T-helper 1 cell (primary cell): ENCODE data around the gene SEL1L.
A peak's percentile ranks its signal among the peaks of the same experiment; 100 is the strongest.
"Not testable (repeated sequence)": the region's sequence is repeated elsewhere in the genome, so short reads cannot be mapped to it uniquely, and the experiment has no call there.

Experiments used
- DNase-seq, 5 donors: peaks; one replicate each; pipeline ENCODE4 v3.0.0-alpha.2; 2012 to 2020
- total RNA-seq, 4 donors: gene quantifications; one replicate each; lab custom pipeline; 2026; lab: John Stamatoyannopoulos, UW

Gene SEL1L
- total RNA-seq, result 41.4 to 66.2 (median 56.9) reads per million in 4 donors

DNA sequence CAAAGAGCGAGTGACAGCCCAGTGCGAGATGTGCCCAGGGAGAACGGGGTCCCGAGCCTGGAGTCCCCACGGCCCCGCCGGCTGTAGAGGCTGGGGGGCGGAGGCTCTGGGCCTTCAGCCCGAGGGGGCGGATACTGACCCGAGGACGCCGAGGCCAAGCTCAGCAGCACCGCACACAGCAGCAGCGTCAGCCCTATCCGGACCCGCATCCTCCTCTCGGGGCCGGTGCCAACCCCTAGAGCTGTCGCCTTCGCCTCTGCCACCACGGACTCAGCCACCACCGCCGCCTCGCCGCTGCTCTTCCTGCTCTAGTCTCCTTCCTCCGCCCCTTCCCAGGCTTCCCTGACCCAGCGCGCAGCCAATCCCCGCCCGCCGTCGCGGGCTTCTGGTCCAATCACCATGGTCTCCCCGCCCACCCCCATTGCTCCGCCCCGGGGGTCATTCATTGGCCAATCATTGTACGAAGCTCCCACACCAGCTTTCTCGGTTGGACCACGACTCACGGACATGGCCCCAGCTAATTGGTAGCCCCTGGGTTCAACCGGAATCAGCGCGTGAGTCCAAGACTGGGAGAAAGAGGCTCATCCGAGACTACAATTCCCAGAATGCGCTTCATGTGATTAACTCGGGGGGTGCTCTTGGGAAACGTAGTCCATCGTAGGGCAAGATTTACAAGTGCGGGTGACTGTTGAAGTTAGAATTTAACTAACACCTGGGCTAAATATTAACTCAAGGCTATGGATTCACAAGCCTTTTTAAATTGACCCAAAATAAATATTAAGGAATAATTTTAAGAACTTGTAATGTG is at the start of gene SEL1L:
SEL1L (minus strand) TSS at position 318 of the 808 bp plus-strand sequence; CDS start at position 209, 109 bp downstream.
- DNase-seq, result peak; percentile 96 to 99 (median 99)

DNA sequence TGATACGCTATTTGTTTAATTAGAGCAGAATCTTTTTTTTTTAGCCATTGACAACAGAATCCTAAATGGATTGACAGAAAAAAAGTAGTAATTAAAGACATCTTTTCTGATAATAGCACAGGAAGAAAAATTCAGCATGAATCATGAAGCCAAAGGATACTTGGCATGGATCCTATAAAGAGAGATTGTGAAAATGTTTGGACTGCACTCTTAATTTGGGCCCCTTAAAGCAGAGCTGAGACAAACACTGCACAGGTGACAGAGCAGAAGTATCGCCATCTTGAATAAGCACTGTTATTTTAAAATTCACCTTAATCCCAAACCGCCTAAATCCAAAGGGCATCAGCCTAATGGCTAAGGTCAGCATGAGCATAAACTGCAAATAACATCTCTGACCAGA is 48.8 kb upstream of the SEL1L start:
- DNase-seq, result no peak

DNA sequence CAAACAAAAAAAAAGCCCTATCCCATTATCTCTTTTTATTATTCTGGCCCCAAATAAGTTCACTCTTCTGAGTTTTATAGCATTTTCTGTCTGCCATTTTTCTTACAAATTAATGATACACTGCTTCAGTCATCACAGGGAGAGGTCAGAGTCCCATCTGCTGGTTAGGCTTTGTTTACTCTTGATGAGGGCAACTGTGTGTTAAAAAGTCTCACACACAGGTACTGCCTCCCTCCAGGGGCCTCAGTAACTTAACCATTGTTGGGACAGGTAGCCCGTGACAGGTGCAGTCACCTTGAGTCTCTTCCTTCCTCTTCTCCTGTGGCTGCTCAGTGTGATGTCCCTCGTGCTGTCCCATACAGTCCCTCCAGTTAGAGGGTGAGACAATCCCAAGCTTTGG is 45.5 kb upstream of the SEL1L start:
- DNase-seq, result no peak

DNA sequence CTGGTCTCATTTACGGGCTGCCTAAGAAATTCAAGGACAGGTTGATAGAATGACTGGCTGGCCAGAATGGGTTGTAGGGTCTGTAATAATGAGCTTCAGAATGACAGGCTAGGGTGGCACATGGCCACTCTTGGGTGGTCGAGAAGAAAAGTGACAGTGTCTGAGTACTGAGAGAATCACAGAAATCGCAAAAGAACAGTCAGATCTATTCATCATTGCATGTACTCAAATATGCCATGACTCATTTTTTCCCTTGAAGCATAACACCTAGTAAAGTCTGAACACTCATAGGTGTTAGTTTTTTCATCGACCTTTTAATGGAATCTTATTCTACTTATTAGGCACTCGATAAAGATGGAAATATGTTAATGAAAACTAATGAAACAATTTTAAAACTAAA is 37.8 kb upstream of the SEL1L start:
- peak in 1 of 5 donors; percentile 3 for DNase-seq

DNA sequence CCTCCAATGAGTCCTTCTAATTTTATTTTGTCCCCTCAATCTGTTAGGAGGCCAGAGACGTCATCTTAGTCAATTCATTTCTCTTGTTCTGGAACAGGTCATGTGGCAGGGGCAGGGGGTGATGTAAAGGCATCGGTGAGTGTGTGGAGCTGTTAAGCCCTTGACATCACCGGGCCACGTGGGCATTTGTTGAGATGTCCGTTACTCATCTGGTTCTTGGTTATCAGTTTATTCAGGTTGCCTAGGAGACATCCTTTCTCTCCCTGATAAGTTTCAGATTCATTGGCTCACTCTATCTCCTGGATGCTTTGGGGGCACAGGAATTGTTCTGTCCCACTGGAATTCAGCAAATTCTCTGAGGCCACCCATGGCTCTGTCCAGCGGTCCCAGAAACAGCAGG is 33.6 kb upstream of the SEL1L start:
- DNase-seq, result no peak

DNA sequence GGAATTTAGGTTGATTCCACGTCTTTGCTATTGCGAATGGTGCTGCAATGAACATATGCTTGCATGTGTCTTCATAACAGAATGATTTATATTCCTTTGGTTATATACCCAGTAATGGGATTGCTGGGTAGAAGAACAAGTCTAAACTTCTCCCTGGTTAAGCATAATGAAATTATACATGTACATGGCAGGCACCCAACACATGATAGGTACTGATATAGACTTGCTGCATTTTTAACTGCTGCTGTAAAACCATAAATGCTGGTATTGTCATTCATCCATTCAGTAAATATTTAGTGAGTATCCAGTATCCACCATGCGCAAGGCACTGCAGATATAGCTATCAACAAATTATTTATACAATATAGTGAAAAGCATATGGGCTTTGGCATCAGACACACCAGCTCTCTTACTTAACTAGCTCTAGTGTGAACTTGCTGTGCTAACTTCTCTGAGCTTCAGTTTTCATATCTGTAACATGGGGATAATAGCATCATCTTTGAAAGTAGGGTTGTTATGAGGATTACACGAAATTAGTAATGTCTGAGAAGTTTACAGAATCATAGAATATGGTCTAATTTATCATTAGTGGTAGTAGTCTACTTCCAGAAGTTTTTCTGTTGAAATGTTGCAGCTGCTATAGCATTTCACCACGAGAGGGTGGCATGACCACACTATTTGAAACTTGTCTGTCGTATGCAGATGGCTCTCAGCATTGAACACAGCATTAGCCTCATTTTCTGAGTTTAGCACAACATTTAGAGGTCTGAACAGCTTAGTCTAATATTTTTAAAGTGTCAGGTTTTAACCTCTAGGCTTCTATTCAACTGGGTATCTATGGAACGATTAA is 32.0 kb upstream of the SEL1L start:
- DNase-seq, result peak in 1 of 5 donors; percentile 36

DNA sequence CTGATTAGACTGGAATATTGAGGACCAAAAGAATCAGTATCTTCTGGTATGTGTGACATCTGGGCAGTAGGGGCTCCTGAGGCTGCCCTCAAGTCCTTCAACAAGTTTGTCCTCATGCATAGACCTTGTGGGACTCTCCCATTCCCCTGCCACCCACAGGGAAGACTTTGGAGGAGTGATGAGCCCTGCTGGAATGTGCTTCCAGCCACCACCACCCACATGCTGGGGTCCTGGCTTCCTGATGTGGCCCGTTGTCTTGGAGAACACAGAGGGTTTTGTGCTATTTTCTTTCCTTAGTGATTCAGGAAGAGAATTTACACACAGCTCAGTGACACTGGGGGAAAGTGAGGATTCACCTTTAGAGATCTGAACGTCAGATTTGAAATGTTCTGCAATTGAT is 29.2 kb upstream of the SEL1L start:
- no peak for DNase-seq

DNA sequence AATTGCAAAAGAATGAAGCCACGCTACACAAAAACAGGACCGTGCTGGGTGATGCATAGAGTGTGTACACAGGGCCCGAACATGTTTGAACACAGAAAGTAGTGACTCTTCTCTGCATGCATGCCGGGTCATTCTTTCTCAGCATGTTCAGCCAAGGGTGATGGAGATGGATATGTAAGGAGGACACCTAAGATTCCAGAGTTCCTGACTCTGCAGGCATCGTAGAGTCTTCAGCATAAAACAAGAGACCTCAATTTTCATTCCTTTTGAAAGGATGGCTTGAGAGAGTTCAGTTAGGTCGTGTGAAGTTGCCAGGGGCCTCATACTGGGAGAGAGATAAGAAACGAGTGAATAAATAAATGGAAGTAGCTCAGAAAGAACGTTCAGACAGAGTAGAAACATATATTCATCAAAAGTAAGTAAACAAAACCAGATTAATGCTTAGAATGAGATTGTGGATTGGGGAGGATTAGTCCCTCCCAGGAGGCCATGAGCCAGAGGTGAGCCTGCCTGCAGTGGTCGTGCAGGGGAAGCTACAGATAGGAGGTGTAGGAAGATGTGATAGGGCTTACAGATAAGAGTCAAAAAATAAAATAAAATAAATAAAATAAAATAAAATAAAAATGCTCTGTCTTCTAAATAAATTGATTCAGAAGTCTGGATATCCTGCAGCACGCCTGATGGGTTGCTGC is 27.6 kb upstream of the SEL1L start:
- no peak for DNase-seq

DNA sequence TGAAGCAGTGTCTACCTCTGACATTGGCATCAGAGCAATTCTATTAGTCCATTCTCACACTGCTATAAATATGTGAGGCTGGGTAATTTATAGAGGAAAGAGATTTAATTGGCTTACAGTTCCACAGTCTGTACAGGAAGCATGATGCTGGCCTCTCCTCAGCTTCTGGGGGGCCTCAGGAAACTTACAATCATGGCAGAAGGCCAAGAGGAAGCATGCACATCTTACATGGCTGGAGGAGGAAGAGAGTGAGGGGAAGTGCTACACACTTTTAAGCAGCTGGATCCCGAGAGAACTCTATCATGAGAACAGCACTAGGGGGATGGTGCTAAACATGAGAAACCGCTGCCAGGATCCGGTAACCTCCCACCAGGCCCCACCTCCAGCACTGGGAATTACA is 25.7 kb upstream of the SEL1L start:
- no peak for DNase-seq

DNA sequence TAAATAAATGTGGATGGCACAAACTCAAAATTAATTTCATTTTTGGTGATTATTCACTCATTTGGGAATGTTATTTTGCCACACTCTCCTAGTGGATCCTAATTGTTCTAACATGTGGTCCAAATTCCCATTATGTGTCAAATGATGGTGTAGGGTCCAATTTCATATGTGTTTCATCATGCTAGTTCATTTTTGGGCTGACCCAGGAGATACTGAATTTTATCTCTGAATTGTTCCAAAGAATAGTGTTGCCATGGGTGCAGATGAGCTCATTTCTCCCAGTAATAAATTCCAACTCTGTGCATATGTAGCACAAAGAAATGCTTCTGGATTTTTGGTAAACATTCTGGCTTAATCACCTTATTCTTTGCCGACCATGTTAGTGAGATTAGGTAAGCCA is 23.5 kb upstream of the SEL1L start:
- DNase-seq, result no peak

DNA sequence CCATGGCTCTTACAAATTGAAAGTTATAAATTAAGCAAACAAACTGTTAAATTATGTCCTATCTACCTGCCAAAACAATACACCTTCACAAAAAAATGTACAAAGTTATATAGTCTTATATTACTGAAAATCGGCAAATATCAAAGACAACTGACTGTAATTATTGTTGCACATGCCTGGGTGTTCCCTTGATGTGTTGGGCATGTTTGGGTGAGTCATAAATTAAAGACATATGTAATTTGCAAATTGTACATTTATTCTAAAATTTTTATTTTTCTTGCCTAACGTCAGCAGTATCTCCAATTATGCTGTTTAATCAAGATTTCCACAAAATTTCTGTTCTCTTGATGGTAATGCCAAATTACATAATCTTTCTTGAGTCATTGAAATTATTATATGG is 22.0 kb upstream of the SEL1L start:
- no peak for DNase-seq

DNA sequence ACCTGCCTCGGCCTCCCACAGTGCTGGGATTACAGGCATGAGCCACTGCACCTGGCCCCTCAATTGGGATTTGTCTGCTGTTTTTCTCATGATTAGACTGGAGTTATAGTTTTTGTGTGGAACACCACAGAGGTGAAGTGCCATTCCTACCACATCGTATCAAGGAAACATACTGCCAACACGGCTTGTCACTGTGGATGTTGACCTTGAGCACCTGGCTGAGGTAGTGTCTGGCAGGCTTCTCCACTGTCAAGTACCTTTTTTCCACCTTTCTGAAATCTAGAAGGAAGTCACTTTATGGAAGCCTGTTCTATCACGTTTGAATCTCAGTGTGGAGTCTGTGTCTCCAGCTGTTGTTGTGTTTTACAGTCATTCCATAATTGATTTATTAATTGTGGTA is 21.4 kb upstream of the SEL1L start:
- no peak for DNase-seq

DNA sequence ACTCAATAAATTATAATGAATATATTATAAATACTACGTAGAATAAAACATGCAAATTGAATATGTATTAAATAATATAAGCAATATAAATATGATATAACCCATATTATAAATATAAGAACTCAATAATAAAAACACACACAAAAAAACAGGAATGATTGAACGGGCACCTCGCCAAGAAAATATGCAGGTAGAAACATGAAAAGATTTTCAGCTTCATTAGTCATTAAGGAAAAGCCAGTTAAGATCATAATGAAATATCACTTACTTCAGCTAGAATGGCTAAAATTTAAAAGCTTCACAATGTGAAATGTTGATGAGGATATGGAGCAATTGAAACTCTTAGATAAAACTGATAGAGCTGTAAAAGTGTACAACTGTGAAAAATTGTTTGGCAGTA is 17.8 kb upstream of the SEL1L start:
- no peak for DNase-seq

DNA sequence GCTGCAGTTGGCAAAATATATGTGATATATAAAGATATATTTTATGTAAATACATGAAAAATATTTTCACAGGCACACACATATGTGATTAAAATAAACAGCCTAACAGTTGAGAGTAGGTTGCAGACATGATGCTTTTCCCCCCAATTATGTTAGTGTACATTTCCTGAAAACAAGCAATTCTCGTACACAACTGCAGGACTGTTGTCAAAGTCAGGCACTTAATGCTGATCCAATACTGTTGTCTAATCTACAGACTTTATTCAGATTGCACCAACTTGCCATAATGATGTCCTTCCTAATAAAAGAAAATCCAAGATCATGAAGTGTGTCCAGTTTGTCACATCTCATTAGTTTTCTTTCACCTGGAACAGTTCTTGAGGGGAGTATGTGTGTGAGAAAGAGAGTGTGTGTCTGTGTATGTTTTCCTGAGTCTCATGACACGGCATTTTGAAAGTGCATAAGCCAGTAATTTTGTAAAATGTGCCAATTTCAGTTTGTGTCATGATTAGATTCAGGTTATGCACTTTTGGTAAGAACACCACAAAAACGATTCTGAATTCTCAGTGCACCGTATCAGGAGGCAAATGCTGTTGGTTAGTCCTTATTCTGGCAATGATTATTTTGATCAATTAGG is 16.5 kb upstream of the SEL1L start:
- peak in 1 of 5 donors; percentile 82 for DNase-seq

DNA sequence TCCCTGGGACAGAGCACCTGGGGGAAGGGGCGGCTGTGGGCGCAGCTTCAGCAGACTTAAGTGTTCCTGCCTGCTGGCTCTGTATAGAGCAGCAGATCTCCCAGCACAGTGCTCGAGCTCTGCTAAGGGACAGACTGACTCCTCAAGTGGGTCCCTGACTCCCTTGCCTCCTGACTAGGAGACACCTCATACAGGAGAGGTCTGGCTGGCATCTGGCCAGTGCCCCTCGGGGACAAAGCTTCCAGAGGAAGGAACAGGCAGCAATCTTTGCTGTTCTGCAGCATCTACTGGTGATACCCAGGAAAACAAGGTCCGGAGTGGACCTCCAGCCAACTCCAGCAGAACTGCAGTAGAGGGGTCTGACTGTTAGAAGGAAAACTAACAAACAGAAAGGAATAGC is 7.6 kb upstream of the SEL1L start:
- DNase-seq, result not testable (repeated sequence)

DNA sequence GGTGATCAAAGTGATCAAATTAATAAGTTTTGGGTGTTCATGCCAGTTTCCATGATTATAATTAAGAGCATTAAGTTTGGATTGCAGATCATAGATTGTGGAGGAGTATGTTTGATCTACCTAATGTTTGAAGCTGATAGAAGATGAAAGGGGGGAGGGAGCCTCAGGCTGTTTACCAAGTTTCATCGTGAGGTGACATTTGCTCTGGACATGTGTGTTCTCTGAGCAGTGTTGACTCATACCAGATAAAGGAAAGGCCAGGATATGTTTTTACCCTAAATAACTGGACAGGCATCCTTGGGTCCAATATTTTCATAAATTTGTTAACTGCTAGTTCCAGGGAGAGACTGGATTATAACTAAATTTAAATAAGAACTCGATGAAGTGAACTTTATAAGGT is 3.5 kb upstream of the SEL1L start:
- no peak for DNase-seq

DNA sequence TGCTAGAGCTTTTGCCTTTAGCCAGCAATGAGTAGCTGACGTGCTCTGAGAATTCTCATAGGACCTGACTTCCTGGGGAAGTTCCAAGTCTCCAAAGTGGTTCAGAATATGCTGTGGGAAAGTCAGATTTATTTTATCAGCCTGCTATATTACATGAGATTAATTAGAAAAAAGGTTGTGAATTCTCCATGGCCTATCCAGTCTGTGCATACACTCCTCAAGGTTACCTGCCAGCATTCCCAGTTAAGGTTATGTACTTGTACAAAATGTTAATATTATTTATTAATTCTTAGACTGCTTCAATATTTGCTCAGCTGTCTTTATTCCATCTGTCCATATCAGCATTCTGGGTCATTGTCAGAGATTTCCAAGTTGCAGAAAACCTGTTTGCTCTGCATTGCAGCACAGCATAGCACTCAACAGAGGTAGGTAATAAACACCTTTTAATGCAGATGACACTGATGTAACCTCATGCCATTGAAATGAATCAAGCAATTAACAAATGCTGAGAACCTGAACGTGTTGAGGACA is 2.7 kb upstream of the SEL1L start:
- DNase-seq, result no peak

DNA sequence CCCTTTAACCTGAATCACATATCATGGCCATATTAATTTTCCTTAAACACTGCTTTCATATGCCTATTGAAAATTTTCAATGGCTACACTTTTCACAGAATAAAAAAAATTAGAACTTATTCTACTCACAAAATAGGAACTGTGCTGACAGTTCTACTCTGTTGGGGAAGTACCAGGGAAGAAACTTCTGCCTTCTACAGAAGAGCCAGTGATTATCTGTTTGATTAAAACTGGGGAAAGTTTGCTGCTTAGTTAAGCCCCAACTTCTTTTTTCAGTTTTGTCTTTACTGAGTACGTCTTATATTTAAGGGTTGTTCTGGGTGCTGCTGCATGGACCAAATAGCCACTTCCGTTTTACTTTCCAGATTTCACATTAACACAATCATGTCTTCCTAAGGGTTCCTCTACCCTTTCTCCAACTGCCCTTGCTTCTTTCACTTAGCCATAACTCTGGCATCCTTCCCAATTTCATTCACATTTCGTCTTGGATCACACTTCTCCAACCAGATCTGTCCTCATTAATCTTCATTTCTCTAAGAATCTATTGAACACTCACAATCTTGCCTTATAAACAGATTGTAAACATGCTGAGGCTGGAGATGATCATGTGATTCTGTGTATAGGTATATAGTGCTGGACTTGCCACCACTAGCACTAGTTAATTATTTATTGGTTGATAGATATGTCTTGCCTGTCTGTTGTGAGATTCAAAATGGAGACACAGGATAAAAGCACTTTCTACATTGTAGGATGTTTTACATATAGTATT is 1.9 kb upstream of the SEL1L start:
- no peak for DNase-seq

DNA sequence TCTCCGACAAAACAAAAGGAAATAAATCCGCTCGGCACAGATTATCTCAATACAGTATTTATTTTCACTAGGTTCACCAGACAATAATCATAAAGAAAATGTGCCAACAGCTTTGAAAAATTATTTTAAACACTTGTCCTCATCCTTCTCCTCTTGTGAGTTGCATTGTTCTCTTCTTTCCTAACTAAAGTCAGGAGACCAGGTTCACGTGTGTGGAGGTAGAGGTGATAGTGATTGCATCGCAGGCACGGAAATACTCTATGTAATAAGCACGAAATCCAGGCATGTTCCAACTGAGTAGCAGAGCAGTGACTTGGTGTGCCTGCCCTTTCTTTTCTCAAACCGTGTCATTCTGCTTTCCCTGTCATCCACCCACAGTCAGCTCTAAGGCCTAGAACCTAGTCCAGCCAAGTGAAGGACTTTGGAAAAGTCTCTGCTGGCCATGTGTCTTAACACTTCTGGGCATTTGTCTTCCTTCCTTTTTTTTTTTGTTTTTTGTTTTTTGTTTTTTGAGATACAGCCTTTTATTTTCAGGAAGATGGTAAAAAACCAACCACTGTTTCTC is 939 bp upstream of the SEL1L start:
- no peak for DNase-seq

DNA sequence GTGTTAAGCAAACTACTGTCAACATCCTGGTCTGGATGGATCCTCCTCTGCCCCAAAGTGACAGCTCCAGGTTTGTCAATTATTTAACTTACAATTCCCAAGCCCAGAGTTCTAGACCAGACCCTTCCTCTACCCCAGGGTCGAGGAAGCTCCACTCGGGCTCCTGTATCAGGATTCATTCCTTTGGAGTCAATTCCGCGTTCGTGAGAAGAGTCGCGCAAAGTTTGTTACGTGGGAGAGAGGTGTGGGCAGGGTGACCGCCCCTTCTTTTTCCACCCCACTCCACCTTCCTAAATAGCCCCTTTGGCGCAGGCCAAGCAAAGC is 479 bp downstream of the SEL1L start:
- DNase-seq, result no peak

DNA sequence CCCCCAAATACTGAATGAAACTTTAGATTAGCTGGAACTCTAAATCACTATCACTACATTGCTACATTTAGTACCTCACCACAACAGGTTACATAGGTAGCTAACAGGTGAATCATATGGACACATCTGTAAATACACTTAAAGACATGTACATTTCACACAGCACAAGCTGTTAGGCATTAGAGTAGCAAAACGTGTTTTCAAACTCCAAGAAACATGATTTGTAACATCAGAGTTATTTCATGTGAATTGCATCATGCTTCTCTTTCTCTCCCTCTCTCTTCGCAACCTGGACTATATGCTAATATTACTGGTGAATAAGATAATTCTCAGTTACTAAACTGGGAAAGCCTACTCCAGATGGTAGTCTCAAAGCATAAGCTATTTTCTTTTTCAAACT is 4.3 kb downstream of the SEL1L start:
- no peak for DNase-seq

DNA sequence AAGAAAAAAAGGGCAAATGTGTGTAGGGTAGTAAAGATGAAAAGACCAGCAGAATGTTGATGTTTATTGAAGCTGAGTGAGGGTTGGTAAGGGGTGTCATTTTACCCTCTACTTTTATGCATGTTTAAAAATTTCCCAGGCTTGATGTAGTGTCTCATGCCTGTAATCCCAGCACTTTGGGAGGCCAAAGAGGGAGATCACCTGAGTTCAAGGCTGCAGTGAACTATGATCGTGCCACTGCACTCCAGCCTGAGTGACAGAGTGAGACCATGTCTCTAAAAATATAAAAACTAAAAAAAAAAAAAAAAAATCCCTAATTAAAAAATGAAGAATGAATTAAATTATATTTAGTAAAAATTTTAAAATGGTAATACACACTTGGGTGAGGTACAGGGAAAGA is 8.5 kb downstream of the SEL1L start:
- DNase-seq, result no peak
